ENCODE results near the gene MED9.

GRCh38 chr17:17525956-17526355 is 49.2 kb downstream of the MED9 start:
- TF ChIP-seq EZH2 (IDR thresholded peaks at IDR 0.05; ENCODE audit: low read length, unreplicated experiment) = no peak
- no peak for TF ChIP-seq CTCF (conservative IDR thresholded peaks at IDR 0.05; ENCODE audit: low read depth, low read length)

Measured in PC-3 (cell line).